ENCODE results near the gene PER1.
A peak's percentile ranks its signal among the peaks of the same experiment; 100 is the strongest.

The PER1 gene

DNA sequence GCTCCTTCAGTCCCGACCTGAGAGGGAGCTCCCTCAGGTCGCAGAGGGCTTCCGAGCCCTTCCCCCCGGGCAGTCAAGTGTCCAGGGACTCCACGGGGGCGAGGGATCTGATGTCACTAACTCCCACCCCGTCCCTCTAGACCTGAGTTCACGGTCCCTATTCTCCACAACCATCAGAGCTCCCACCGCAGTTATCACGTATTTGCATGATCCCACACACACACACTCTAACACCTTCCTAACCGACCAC, 3.7 kb upstream of the PER1 start:
- H3K4me3 ChIP-seq (replicated peaks; ENCODE audit: low read depth, low read length), result peak overlapping the region; percentile 67
- TF ChIP-seq, protein P1, sequence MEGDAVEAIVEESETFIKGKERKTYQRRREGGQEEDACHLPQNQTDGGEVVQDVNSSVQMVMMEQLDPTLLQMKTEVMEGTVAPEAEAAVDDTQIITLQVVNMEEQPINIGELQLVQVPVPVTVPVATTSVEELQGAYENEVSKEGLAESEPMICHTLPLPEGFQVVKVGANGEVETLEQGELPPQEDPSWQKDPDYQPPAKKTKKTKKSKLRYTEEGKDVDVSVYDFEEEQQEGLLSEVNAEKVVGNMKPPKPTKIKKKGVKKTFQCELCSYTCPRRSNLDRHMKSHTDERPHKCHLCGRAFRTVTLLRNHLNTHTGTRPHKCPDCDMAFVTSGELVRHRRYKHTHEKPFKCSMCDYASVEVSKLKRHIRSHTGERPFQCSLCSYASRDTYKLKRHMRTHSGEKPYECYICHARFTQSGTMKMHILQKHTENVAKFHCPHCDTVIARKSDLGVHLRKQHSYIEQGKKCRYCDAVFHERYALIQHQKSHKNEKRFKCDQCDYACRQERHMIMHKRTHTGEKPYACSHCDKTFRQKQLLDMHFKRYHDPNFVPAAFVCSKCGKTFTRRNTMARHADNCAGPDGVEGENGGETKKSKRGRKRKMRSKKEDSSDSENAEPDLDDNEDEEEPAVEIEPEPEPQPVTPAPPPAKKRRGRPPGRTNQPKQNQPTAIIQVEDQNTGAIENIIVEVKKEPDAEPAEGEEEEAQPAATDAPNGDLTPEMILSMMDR (IDR thresholded peaks at IDR 0.05; ENCODE audit: low read depth, low read length, missing control alignments), result no peak
- no peak for DNase-seq (ENCODE audit: extremely low read depth, low read depth)

DNA sequence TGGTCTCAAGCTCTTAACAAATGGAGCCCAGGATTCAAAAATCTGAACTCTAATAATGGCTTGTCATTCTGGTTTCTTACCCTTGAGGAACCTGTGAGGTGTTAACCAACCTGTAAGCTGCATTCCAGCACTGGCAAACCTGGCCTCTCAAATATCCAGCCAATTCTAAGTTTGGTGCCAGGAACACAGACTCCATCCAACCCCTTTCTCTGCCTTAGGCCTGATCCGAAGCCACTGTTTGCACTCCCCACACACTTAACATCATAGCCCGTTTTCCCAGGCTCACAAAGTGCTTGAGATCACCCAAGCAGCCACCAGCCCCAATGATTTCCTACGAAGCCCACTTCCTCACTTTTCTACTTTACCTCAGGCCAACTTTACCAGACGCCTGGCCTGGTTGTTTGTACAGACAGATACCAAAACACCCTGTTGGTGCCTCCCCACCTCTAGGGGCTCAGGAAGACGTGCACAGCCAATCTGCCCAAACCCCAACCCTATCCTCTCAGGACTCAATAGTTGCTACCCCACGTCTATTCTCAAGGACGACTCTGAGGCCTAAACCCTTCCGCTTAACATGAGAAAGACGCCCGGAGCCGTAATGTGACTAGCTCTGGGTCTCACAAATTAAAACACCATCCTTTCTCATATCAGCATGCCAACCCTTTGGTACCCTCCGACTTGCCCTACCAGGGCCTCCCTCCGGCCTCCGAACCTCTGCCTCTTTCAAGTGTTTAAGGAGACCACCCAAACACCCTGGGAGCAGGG, 3.2 kb upstream of the PER1 start:
- TF ChIP-seq, protein P1 (IDR thresholded peaks at IDR 0.05; ENCODE audit: low read depth, low read length, missing control alignments), result no peak
- DNase-seq (ENCODE audit: extremely low read depth, low read depth), result no peak

DNA sequence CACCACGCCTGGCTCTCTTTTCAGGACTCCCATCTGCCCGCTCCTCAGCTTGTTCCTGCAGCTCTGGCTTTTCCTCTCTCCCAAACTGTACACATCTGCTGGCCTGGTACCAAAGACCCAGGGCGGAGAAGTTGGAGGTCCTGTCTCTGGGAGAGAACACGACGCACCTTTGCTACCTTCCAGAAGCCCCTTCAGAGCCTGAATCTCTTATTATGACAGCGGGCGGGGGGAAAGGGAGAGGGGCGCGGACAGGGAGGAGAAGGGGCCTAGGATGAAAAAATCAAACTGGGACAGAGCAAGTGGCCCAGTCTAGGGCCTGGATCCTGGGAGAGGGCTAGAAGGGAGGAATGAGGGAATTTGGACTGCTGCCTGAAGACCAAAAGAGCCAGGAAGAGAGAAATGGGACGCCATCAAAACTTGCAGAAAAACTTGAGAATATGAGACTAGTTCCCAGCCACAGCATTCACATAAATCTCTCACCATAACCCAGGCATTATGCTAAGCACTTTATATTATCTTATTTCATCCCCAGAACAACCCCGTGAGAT, 2.5 kb upstream of the PER1 start:
- TF ChIP-seq, protein P1 (IDR thresholded peaks at IDR 0.05; ENCODE audit: low read depth, low read length, missing control alignments), result no peak
- DNase-seq (ENCODE audit: extremely low read depth, low read depth), result no peak
- peak overlapping the region; percentile 23 for H3K4me3 ChIP-seq (replicated peaks; ENCODE audit: low read depth, low read length)

More for the DNA sequence above, 3.2 kb upstream of the PER1 start:
- H3K4me3 ChIP-seq (replicated peaks; ENCODE audit: low read depth, low read length), result peak overlapping the region; percentile 67

DNA sequence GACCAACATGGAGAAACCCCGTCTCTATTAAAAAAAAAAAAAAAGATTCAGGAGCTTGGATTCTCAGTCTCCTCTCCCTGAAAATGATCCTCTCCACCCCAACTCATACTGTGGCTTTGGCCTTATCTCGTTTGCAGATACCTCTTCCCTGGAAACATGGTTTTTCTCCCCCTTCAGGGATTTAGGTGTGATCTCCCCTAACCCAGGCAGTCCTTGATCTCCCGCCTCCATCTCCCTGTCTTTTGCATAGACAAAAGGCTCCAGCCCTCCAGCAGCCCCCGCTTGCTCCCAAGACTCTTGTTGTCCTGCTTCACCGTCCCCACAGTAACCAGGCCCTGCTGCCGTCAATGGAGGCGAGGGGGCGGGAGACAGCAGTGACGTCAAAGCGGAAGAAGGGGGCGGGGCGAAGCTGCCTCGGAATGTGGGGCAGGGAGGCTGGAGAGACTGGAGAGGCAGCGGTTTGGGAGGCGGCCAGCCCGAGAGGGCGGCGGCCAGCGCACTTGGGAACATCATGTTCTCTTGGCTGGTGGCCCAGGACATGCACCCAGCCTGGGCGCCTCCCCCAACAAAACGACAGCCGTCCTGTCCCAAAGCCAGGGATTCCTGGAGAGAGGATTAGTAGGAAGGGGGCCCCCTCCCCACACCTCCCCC, 1.9 kb upstream of the PER1 start:
- peak; percentile 96 for DNase-seq (ENCODE audit: extremely low read depth, low read depth)
- TF ChIP-seq, protein P1 (IDR thresholded peaks at IDR 0.05; ENCODE audit: low read depth, low read length, missing control alignments), result no peak
- H3K4me3 ChIP-seq (replicated peaks; ENCODE audit: low read depth, low read length), result peak overlapping the region; percentile 23; the same call in 1 of the 2 replicates

DNA sequence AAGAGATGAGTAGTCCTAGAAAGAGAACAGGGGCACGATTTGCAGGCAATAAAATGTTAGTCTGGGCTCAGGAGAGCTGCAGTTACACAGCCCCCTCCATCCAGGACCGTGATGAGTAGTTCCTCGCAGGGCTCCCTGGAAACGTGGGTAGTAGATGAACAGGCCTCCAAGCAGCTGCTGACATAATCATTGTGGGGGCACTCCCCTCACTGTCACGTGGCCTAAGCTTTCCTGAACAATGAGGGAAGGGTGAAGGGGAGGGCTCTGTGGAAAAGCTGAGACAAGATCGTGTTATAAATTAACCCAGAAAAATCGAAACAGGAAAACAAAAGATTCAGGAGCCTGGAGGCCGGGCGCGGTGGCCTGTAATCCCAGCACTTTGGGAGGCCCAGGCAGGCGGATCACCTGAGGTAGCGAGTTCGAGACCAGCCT, 1.3 kb upstream of the PER1 start:
- peak; percentile 72 for DNase-seq (ENCODE audit: extremely low read depth, low read depth)
- TF ChIP-seq, protein P1 (IDR thresholded peaks at IDR 0.05; ENCODE audit: low read depth, low read length, missing control alignments), result no peak
- no peak overlapping the region for H3K4me3 ChIP-seq (replicated peaks; ENCODE audit: low read depth, low read length)

DNA sequence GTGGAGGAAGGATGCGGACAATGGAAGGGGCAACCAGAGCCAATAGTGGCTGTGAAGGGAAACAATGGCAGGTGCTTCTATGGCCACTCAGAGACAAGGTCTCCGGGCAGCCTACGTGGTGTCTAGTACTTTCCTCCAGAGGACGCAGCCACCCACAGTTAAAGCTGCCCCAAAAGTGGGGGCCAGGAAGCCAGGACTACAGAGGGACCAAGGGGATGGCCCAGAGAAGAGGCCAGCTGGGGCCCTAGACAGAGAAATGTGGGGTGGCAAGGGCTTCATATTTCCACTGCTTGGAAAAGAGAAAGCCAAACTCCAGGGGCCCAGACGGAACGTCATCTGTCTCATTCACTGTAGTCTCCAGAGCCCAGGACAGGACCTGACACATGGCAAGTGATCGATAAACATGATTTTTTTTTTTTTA, 837 bp upstream of the PER1 start:
- DNase-seq (ENCODE audit: extremely low read depth, low read depth), result no peak
- TF ChIP-seq, protein P1 (IDR thresholded peaks at IDR 0.05; ENCODE audit: low read depth, low read length, missing control alignments), result no peak
- H3K4me3 ChIP-seq (replicated peaks; ENCODE audit: low read depth, low read length), result peak overlapping the region; percentile 82
